ENCODE results near the gene SSRP1.

Gene SSRP1

GRCh38 chr11:57307666-57308270 lies 27.9 kb downstream of the SSRP1 start:
- no peak for TF ChIP-seq CTCF (IDR thresholded peaks at IDR 0.05; ENCODE audit: control insufficient read depth, extremely low read depth, insufficient read depth)
- no peak overlapping the region for H3K4me3 ChIP-seq (ENCODE audit: low read depth, low read length)
- no peak for DNase-seq (ENCODE audit: low read depth)

GRCh38 chr11:57306940-57307565 lies 28.6 kb downstream of the SSRP1 start:
- TF ChIP-seq CTCF (IDR thresholded peaks at IDR 0.05; ENCODE audit: control insufficient read depth, extremely low read depth, insufficient read depth): no peak
- no peak for DNase-seq (ENCODE audit: low read depth)

GRCh38 chr11:57306161-57306876 lies 29.4 kb downstream of the SSRP1 start:
- no peak overlapping the region for H3K4me3 ChIP-seq (ENCODE audit: low read depth, low read length)
- no peak for DNase-seq (ENCODE audit: low read depth)
- no peak for TF ChIP-seq CTCF (IDR thresholded peaks at IDR 0.05; ENCODE audit: control insufficient read depth, extremely low read depth, insufficient read depth)

More at GRCh38 chr11:57306940-57307565, 28.6 kb downstream of the SSRP1 start:
- H3K4me3 ChIP-seq (ENCODE audit: low read depth, low read length): no peak overlapping the region

- no peak overlapping the region for H3K4me3 ChIP-seq (ENCODE audit: low read depth, low read length)
- TF ChIP-seq CTCF (IDR thresholded peaks at IDR 0.05; ENCODE audit: control insufficient read depth, extremely low read depth, insufficient read depth): no peak
- no peak for DNase-seq (ENCODE audit: low read depth)
These were observed 30.2 kb downstream of the SSRP1 start for GRCh38 chr11:57305523-57305922.

- no peak for TF ChIP-seq CTCF (IDR thresholded peaks at IDR 0.05; ENCODE audit: control insufficient read depth, extremely low read depth, insufficient read depth)
- H3K4me3 ChIP-seq (ENCODE audit: low read depth, low read length): no peak overlapping the region
- DNase-seq (ENCODE audit: low read depth): no peak
These were observed 31.6 kb downstream of the SSRP1 start for GRCh38 chr11:57303990-57304579.

GRCh38 chr11:57303280-57303989 lies 32.3 kb downstream of the SSRP1 start:
- no peak for TF ChIP-seq CTCF (IDR thresholded peaks at IDR 0.05; ENCODE audit: control insufficient read depth, extremely low read depth, insufficient read depth)
- no peak for DNase-seq (ENCODE audit: low read depth)
- no peak overlapping the region for H3K4me3 ChIP-seq (ENCODE audit: low read depth, low read length)

All from LNCaP clone FGC (cell line).